MM.1S (cell line): ENCODE results near the gene HMOX2.

Source experiments
- EZH2 ChIP-seq: fragments of 300-600 bp; sonication (generic); optimal IDR thresholded peaks from 2 replicates; pipeline ENCODE3; 2017; ENCODE audit warnings: low read depth, mild to moderate bottlenecking, antibody characterized with exemption, low read length, mixed read lengths
- EZH2phosphoT487 ChIP-seq: fragments of 300-600 bp; sonication (generic); IDR thresholded peaks from 2 replicates; pipeline ENCODE4 v1.6.1; 2018; ENCODE audit warnings: antibody characterized with exemption, low read length
- TF ChIP-seq, protein P1 (sequence below): fragments of 300-600 bp; sonication (generic); IDR thresholded peaks from 2 replicates; pipeline ENCODE4 v1.5.1; 2016; ENCODE audit warnings: antibody characterized with exemption, low read length, mixed read lengths

DNA sequence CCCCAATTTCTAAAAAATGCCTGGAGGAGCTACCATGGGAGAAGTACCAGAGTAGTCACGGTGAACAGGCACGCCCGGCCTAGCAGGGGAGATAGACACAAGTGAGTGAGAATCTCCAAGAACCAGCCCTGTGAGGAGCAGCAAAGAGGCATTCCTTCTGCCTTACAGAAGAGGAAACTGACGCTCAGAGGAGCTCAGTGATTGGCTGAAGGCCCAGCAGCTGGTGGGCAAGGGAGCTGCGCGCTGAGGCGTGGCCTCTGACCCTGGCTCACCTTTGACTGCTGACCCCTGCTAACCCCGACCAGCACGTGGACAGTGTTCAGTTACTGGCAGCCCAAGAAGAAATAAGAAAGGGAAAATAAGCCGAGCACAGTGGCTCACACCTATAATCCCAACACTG lies 81.8 kb downstream of the HMOX2 start:
- TF ChIP-seq, protein P1, sequence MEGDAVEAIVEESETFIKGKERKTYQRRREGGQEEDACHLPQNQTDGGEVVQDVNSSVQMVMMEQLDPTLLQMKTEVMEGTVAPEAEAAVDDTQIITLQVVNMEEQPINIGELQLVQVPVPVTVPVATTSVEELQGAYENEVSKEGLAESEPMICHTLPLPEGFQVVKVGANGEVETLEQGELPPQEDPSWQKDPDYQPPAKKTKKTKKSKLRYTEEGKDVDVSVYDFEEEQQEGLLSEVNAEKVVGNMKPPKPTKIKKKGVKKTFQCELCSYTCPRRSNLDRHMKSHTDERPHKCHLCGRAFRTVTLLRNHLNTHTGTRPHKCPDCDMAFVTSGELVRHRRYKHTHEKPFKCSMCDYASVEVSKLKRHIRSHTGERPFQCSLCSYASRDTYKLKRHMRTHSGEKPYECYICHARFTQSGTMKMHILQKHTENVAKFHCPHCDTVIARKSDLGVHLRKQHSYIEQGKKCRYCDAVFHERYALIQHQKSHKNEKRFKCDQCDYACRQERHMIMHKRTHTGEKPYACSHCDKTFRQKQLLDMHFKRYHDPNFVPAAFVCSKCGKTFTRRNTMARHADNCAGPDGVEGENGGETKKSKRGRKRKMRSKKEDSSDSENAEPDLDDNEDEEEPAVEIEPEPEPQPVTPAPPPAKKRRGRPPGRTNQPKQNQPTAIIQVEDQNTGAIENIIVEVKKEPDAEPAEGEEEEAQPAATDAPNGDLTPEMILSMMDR, result no peak
- TF ChIP-seq EZH2 (no peak), EZH2phosphoT487 (no peak)
